GM19468 (cell line): ENCODE measurements around the gene CSNK2A3.

Experiments
- ATAC-seq: cut with Tn5 transposase; IDR thresholded peaks from one replicate; pipeline ENCODE4 v1.9.1; 2021; ENCODE audit warnings: mild to moderate bottlenecking, moderate library complexity, moderate number of reproducible peaks; ENCODE audit not compliant: unreplicated experiment; ENCODE audit errors: extremely low read depth

Gene CSNK2A3

DNA sequence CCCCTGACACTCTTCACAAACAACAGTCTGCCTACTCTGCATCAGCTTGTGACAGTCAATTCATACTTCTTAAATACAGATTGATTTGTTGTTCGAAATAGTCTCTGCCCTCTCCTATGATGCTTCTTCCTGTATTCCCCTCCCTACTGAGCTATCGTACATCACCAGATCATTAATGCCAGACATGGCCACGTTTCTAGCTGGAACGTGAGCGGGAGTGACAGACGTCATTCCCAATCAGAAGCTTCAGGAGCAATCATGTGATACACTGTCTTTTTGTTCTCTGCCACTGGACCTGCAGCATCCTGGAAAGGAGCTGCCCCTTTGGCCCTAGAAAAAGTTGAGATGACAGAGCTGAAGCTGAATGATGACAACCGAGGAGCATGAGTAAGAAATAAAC lies 48.5 kb downstream of the CSNK2A3 start:
- ATAC-seq: no peak

DNA sequence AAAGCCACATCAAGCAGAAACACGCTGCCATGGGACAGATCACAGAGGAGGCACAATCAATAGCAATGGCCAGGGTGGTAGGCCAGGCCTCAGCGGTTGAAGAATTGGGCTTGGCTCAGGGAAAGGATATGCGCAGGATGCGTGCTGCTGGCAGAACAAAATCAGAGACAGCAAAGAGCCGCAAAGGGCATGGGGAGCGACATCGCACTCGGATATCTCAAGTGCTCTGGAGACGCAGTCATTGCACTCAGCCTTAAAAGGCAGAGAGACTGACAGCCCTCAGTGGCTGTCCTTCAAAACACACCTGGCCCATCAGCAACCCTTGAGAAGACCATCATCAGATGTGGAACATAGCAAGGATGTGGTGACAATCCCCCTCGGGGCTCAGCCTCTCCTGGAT lies 50.5 kb downstream of the CSNK2A3 start:
- no peak for ATAC-seq
